EL (cell line): ENCODE results near the gene INPP4A.
A peak's percentile ranks its signal among the peaks of the same experiment; 100 is the strongest.
"Not testable (repeated sequence)": the region's sequence is repeated elsewhere in the genome, so short reads cannot be mapped to it uniquely, and the experiment has no call there.

Experiments used
- DNase-seq: peaks from one replicate; pipeline ENCODE4 v3.0.0-alpha.2; 2016

The INPP4A gene

GRCh38 chr2:98444436-98445176, at the start of gene INPP4A:
Gene INPP4A, plus strand, starts transcription at chr2:98444858. Its CDS starts 75,191 bp downstream, at chr2:98520049.
- peak; percentile 69 for DNase-seq

- no peak for DNase-seq
These were observed 48.7 kb upstream of the INPP4A start for GRCh38 chr2:98395977-98396376.

GRCh38 chr2:98396745-98397355, 47.8 kb upstream of the INPP4A start:
- DNase-seq: no peak

- DNase-seq: no peak
These were observed 45.5 kb upstream of the INPP4A start for GRCh38 chr2:98399140-98399539.

- no peak for DNase-seq
These were observed 40.8 kb upstream of the INPP4A start for GRCh38 chr2:98403878-98404277.

GRCh38 chr2:98404556-98405250, 40.0 kb upstream of the INPP4A start:
- no peak for DNase-seq

- no peak for DNase-seq
These were observed 39.4 kb upstream of the INPP4A start for GRCh38 chr2:98405301-98405700.

- no peak for DNase-seq
These were observed 36.5 kb upstream of the INPP4A start for GRCh38 chr2:98408155-98408554.

- peak; percentile 56 for DNase-seq
These were observed 31.8 kb upstream of the INPP4A start for GRCh38 chr2:98412751-98413458.

GRCh38 chr2:98414246-98414645, 30.4 kb upstream of the INPP4A start:
- not testable (repeated sequence) for DNase-seq

- not testable (repeated sequence) for DNase-seq
These were observed 28.9 kb upstream of the INPP4A start for GRCh38 chr2:98415719-98416248.

- no peak for DNase-seq
These were observed 28.1 kb upstream of the INPP4A start for GRCh38 chr2:98416383-98417159.

GRCh38 chr2:98419544-98419943, 25.1 kb upstream of the INPP4A start:
- no peak for DNase-seq

- DNase-seq: no peak
These were observed 24.5 kb upstream of the INPP4A start for GRCh38 chr2:98419977-98420725.

- no peak for DNase-seq
These were observed 22.2 kb upstream of the INPP4A start for GRCh38 chr2:98422449-98422848.

- DNase-seq: no peak
These were observed 17.9 kb upstream of the INPP4A start for GRCh38 chr2:98426771-98427170.

- DNase-seq: no peak
These were observed 12.5 kb upstream of the INPP4A start for GRCh38 chr2:98432145-98432544.

GRCh38 chr2:98433363-98433964, 11.2 kb upstream of the INPP4A start:
- DNase-seq: no peak

- no peak for DNase-seq
These were observed 10.2 kb upstream of the INPP4A start for GRCh38 chr2:98434492-98434891.

GRCh38 chr2:98435670-98436069, 9.0 kb upstream of the INPP4A start:
- not testable (repeated sequence) for DNase-seq

- no peak for DNase-seq
These were observed 7.9 kb upstream of the INPP4A start for GRCh38 chr2:98436734-98437133.
